Neural cell (in vitro differentiated cells): ENCODE results near the gene MYH13. TPM values are rescaled to one million over a fixed set of nuclear protein-coding genes. Genes with fewer than 3 reads are reported as not detected.

Experiments used
- H2AFZ ChIP-seq: fragments of 200-600, 300-800 bp; sonication (generic), shearing (Covaris generic); 2 replicates; pipeline ENCODE4 v1.6.0; 2014; ENCODE audit warnings: low read depth, mild to moderate bottlenecking, antibody characterized with exemption, low read length, moderate library complexity
- H3F3A ChIP-seq: fragments of 200-600 bp; shearing (Covaris generic); 2 replicates; pipeline ENCODE4 v1.6.1; 2016; ENCODE audit warnings: mild to moderate bottlenecking, moderate library complexity, mixed read lengths, antibody characterized with exemption, low read length; ENCODE audit not compliant: insufficient read depth, poor library complexity, severe bottlenecking
- H3K27ac ChIP-seq: fragments of 200-600, 300-800 bp; sonication (generic), shearing (Covaris generic); 2 replicates; pipeline ENCODE4 v1.5.1; 2014; ENCODE audit warnings: mild to moderate bottlenecking, low read length, moderate library complexity
- H3K27me3 ChIP-seq: fragments of 300-800, 200-600 bp; sonication (generic), shearing (Covaris generic); 2 replicates; pipeline ENCODE4 v1.6.0; 2014; ENCODE audit warnings: mild to moderate bottlenecking, low read depth, low read length, moderate library complexity; ENCODE audit not compliant: insufficient read depth
- H3K36me3 ChIP-seq: fragments of 300-800, 200-600 bp; sonication (generic), shearing (Covaris generic); 2 replicates; pipeline ENCODE4 v1.5.1; 2014; ENCODE audit warnings: mild to moderate bottlenecking, antibody characterized with exemption, low read length, moderate library complexity; ENCODE audit not compliant: insufficient read depth
- H3K4me2 ChIP-seq: fragments of 300-800, 200-600 bp; sonication (generic), shearing (Covaris generic); 2 replicates; pipeline ENCODE4 v1.6.0; 2014; ENCODE audit warnings: mild to moderate bottlenecking, low read length
- H3K4me3 ChIP-seq: fragments of 300-800, 200-600 bp; sonication (generic), shearing (Covaris generic); 2 replicates; pipeline ENCODE4 v1.5.1; 2014; ENCODE audit warnings: mild to moderate bottlenecking, low read length, moderate library complexity
- H3K79me2 ChIP-seq: fragments of 200-600 bp; shearing (Covaris generic); replicated peaks from 2 replicates; pipeline ENCODE4 v1.6.0; 2014; ENCODE audit warnings: mild to moderate bottlenecking, low read length, moderate library complexity; ENCODE audit not compliant: insufficient read depth
- H3K9ac ChIP-seq: fragments of 300-800, 200-600 bp; sonication (generic), shearing (Covaris generic); 2 replicates; pipeline ENCODE4 v1.6.1; 2016; ENCODE audit warnings: mild to moderate bottlenecking, low read length, mixed read lengths
- H3K9me2 ChIP-seq: fragments of 200-600 bp; shearing (Covaris generic); 2 replicates; pipeline ENCODE4 v1.6.1; 2016; ENCODE audit warnings: mild to moderate bottlenecking, low read length, mixed read lengths; ENCODE audit not compliant: insufficient read depth
- H3K9me3 ChIP-seq: fragments of 200-600, 300-800 bp; sonication (generic), shearing (Covaris generic); 2 replicates; pipeline ENCODE4 v1.6.1; 2016; ENCODE audit warnings: mild to moderate bottlenecking, mixed run types, low read length, moderate library complexity, mixed read lengths
- H4K20me1 ChIP-seq: fragments of 200-600 bp; shearing (Covaris generic); 2 replicates; pipeline ENCODE4 v1.6.1; 2016; ENCODE audit warnings: mild to moderate bottlenecking, mixed run types; ENCODE audit not compliant: insufficient read depth
- EP300 ChIP-seq: fragments of 450-650 bp; conservative IDR thresholded peaks from 2 replicates; pipeline ENCODE4 v1.6.1; 2014; ENCODE audit warnings: antibody characterized with exemption, mild to moderate bottlenecking, moderate library complexity; ENCODE audit not compliant: poor library complexity, severe bottlenecking
- EZH2 ChIP-seq: fragments of 200-600, 300-800 bp; shearing (Covaris generic), sonication (generic); IDR thresholded peaks from 2 replicates; pipeline ENCODE4 v1.6.1; 2014; ENCODE audit warnings: antibody characterized with exemption, low read length, borderline replicate concordance, mild to moderate bottlenecking; ENCODE audit not compliant: insufficient read depth, poor library complexity, severe bottlenecking
- MXI1 ChIP-seq: fragments of 450-650 bp; conservative IDR thresholded peaks from 2 replicates; pipeline ENCODE4 v1.6.1; 2014; ENCODE audit warnings: antibody characterized with exemption, mild to moderate bottlenecking; ENCODE audit not compliant: poor library complexity, severe bottlenecking
- POLR2AphosphoS5 ChIP-seq: IDR thresholded peaks from 2 replicates; pipeline ENCODE4 v1.6.1; 2012
- RAD21 ChIP-seq: fragments of 450-650 bp; conservative IDR thresholded peaks from 2 replicates; pipeline ENCODE4 v1.6.1; 2014; ENCODE audit warnings: antibody characterized with exemption, mild to moderate bottlenecking, moderate library complexity
- SMC3 ChIP-seq: fragments of 450-650 bp; conservative IDR thresholded peaks from 2 replicates; pipeline ENCODE4 v1.6.1; 2014; ENCODE audit warnings: antibody characterized with exemption, mild to moderate bottlenecking, moderate library complexity; ENCODE audit not compliant: poor library complexity
- TAF1 ChIP-seq: IDR thresholded peaks from 2 replicates; pipeline ENCODE4 v1.6.1; 2012; ENCODE audit warnings: low read depth
- polyA plus RNA-seq: library from polyadenylated mRNA; depleted of rRNA; stranded (reverse); fragments of >200 nt; gene quantifications from 2 replicates; pipeline ENCODE4 v1.2.3, GENCODE V29; 2014
- TF ChIP-seq, protein P1 (sequence below): IDR thresholded peaks from 2 replicates; pipeline ENCODE4 v1.6.1; 2012; ENCODE audit warnings: borderline replicate concordance
- TF ChIP-seq, protein P2 (sequence below): fragments of 450-650 bp; IDR thresholded peaks from 2 replicates; pipeline ENCODE4 v1.5.1; 2014; ENCODE audit warnings: antibody characterized with exemption, mild to moderate bottlenecking, moderate library complexity; ENCODE audit not compliant: poor library complexity, severe bottlenecking

MYH13 gene
- polyA plus RNA-seq, 1 donor from 2014 or later = 0.05 TPM

DNA sequence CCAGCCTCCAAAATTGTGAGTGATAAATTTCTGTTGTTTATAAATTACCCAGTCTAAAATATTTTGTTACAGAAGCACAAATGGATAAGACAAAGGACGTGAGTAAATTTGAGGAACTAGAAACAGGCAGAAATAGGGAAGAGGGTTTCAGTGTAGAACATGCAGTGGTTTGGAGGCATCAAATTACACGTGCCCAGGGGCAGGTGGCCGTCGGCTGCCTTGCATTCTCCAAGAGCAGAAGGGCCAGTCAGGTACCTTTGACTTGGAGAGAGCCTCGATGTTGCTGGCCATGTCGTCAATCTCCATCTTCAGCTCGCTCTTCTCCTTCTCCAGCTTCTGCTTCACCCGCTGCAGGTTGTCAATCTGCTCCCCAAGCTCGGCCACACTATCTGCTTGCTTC is 54.3 kb downstream of the MYH13 start:
- H3K9ac ChIP-seq = no peak overlapping the region
- no peaks in the 10 kb centered on the region for H3K9me3 ChIP-seq
- H3K27ac ChIP-seq = no peak overlapping the region
- H3K9me2 ChIP-seq = no peaks in the 10 kb centered on the region
- no peak overlapping the region for H2AFZ ChIP-seq
- no peaks in the 10 kb centered on the region for H3K79me2 ChIP-seq
- TF ChIP-seq POLR2AphosphoS5 = no peak
- TF ChIP-seq, protein P1, sequence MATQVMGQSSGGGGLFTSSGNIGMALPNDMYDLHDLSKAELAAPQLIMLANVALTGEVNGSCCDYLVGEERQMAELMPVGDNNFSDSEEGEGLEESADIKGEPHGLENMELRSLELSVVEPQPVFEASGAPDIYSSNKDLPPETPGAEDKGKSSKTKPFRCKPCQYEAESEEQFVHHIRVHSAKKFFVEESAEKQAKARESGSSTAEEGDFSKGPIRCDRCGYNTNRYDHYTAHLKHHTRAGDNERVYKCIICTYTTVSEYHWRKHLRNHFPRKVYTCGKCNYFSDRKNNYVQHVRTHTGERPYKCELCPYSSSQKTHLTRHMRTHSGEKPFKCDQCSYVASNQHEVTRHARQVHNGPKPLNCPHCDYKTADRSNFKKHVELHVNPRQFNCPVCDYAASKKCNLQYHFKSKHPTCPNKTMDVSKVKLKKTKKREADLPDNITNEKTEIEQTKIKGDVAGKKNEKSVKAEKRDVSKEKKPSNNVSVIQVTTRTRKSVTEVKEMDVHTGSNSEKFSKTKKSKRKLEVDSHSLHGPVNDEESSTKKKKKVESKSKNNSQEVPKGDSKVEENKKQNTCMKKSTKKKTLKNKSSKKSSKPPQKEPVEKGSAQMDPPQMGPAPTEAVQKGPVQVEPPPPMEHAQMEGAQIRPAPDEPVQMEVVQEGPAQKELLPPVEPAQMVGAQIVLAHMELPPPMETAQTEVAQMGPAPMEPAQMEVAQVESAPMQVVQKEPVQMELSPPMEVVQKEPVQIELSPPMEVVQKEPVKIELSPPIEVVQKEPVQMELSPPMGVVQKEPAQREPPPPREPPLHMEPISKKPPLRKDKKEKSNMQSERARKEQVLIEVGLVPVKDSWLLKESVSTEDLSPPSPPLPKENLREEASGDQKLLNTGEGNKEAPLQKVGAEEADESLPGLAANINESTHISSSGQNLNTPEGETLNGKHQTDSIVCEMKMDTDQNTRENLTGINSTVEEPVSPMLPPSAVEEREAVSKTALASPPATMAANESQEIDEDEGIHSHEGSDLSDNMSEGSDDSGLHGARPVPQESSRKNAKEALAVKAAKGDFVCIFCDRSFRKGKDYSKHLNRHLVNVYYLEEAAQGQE = no peak
- no peak for TF ChIP-seq RAD21
- TF ChIP-seq EZH2 = no peak
- TF ChIP-seq, protein P2, sequence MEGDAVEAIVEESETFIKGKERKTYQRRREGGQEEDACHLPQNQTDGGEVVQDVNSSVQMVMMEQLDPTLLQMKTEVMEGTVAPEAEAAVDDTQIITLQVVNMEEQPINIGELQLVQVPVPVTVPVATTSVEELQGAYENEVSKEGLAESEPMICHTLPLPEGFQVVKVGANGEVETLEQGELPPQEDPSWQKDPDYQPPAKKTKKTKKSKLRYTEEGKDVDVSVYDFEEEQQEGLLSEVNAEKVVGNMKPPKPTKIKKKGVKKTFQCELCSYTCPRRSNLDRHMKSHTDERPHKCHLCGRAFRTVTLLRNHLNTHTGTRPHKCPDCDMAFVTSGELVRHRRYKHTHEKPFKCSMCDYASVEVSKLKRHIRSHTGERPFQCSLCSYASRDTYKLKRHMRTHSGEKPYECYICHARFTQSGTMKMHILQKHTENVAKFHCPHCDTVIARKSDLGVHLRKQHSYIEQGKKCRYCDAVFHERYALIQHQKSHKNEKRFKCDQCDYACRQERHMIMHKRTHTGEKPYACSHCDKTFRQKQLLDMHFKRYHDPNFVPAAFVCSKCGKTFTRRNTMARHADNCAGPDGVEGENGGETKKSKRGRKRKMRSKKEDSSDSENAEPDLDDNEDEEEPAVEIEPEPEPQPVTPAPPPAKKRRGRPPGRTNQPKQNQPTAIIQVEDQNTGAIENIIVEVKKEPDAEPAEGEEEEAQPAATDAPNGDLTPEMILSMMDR = no peak
- no peak for TF ChIP-seq MXI1
- no peak for TF ChIP-seq EP300
- TF ChIP-seq TAF1 = no peak
- TF ChIP-seq SMC3 = no peak
- H3K36me3 ChIP-seq = no peaks in the 10 kb centered on the region
- H3K4me3 ChIP-seq = no peak overlapping the region
- no peaks in the 10 kb centered on the region for H4K20me1 ChIP-seq
- no peaks in the 10 kb centered on the region for H3K27me3 ChIP-seq
- H3K4me2 ChIP-seq = no peak overlapping the region
- H3F3A ChIP-seq = no peaks in the 10 kb centered on the region

DNA sequence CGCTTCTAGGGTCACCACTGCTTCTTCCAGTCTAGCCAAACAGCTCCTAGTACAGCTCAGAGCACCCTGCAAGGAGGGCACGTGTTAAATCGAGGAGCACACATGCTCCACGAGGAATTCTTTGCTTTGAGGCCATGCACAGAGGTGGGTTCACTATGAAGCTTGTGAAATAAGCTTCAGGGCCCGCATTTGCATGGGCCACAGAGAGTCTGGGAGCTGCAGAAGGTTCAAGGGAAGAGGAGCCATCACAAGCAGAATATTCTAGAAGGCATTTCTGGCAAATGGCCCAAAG is 55.3 kb downstream of the MYH13 start:
- Histone ChIP-seq H3K36me3 (no peaks in the 10 kb centered on the region), H3K27me3 (no peaks in the 10 kb centered on the region), H3K27ac (no peak overlapping the region), H3K9me3 (no peaks in the 10 kb centered on the region), H3K79me2 (no peaks in the 10 kb centered on the region), H3K9ac (no peak overlapping the region), H4K20me1 (no peaks in the 10 kb centered on the region), H3K4me3 (no peak overlapping the region), H3K9me2 (no peaks in the 10 kb centered on the region), H3K4me2 (no peak overlapping the region), H2AFZ (no peak overlapping the region), H3F3A (no peaks in the 10 kb centered on the region)
- no peak for TF ChIP-seq RAD21
- TF ChIP-seq, protein P2 = no peak
- TF ChIP-seq POLR2AphosphoS5 = no peak
